GM18511 (cell line): ENCODE data around the gene CTSE.

ENCODE experiments used
- ATAC-seq: cut with Tn5 transposase; IDR thresholded peaks from one replicate; pipeline ENCODE4 v1.9.1; 2021; ENCODE audit warnings: mild to moderate bottlenecking, moderate library complexity; ENCODE audit not compliant: unreplicated experiment

CTSE gene

DNA sequence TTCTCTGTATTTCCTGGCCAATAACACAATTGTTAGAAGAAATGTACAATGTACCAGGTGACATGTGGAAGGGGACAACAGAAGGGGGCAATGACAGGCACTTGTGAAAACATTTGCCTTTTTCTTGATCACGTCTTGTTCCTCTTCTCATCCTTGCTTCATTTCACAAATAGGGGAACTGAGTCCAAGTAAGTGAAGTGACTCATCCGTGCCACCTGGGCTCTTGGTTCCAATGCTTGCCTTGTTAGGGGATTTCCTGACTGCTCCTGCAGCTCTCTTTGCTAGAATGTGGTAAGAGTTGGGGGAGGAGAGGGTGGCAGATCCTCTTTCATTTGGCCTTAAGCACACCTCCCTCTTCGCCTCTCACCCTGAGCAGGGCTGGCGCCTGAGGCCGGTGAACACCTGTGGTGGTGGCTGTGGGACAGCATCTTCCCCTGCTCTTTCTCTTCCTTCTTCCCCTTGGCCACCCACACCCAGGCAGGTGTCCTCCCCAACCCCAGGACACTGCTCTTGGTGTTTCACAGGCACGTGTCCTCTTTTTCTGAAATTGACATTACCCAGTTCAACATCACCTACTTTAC lies 27.1 kb upstream of the CTSE start:
- peak; percentile 89 for ATAC-seq

DNA sequence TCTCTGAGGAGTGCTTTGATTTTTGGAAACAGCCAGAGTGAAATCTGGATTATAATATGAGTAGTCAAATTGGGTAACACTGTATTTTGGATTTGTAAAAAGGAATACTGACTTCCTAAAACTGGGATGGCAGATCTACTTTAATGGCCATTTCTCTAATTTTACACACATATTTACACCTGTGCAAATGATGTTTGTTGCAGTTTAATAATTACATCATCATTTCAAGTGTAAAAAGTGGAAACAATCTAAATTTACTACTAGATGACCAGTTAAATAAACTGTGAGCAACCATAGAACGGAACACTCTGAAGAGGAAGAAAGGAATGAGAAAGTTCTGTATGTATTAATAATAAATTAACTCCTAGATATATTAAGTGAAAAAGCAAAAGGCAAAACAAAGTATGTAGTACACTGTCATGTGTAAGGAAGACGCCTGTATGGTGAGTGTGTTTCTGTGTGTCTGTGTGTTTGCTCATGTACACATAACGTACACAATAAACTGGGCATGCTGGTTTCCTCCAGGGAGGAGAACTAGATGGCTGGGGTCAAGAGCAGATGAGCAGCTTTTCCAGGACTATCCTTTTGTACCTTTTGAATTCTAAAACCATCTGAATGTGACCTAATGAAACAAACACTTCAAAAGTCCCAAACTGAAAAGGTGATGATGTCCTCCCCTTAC lies 26.4 kb upstream of the CTSE start:
- no peak for ATAC-seq

DNA sequence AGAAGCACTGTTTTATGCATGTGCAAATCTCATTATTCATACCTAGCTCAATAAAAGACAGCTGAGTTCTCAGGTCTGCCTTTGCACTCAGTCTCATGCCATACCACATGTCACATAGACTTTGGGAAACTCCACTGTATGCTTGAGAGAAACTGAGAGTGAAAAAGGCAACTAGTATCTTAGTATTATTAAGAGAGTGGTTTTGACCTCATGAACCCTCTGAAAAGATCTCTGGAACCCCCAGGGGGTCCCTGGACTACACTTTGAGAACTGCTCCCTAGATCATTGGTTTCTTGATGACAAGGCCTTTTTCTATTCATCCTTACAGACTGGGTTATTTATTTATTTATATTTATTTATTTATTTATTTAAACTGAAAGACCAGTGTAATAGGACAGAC lies 25.6 kb upstream of the CTSE start:
- peak; percentile 43 for ATAC-seq

DNA sequence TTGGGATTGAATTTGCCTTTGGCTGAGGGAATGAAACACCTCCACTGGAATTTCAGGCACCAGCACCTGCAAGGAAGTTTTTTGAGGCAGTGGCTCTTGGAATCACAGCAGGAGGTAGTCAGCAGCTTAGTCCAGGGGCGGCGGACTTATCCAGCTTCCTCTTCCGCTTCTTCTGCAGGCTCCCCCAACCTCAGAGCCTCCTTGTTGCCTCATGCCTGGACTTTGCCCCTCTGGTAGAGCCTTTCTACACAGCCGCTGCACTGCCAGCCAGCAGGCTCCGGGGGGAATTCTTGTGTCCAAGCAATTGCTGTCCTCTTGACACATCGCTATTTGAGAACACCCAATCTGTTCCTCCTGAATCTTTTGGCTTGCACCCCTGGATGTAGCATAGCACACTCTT lies 24.9 kb upstream of the CTSE start:
- ATAC-seq: no peak

DNA sequence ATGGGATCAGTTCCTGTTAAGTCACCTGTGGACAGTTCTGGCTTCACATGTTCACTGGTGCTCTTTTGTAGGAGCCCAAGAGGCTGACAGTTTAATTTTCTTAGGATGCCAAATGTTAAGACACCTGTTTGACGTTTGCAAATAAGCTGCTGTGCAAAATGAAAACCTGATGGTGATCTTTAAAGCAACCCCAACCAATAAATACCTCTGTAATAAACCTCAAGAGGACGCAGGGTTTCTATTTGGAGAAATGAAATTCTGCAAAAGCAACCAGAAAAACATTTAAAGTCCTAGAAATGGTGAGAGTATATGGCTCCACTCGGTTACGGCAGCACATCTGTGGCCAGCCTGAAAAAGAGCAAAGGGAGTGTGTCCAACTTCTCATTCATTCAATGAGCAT lies 23.6 kb upstream of the CTSE start:
- no peak for ATAC-seq

GRCh38 chr1:206041640-206042039 lies 17.9 kb upstream of the CTSE start:
- ATAC-seq: no peak

DNA sequence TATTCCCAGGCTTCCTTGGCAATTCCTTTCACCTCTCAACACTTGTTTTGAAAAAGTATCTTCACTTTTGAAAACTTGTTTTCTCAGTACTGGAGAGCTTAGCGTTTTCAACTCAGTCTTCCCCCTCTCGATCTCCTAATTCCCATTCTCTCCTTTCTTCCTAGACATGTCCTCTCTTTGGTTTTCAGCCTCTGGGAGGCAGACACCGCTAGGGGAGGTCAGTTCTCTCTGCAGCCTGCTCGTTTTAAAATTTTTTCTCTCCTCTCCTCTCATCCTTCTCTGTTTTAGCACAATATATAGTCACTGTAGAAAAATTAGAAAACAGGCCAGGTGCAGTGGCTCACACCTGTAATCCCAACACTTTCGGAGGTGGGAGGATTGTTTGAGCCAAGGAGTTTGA lies 16.6 kb upstream of the CTSE start:
- ATAC-seq: no peak

DNA sequence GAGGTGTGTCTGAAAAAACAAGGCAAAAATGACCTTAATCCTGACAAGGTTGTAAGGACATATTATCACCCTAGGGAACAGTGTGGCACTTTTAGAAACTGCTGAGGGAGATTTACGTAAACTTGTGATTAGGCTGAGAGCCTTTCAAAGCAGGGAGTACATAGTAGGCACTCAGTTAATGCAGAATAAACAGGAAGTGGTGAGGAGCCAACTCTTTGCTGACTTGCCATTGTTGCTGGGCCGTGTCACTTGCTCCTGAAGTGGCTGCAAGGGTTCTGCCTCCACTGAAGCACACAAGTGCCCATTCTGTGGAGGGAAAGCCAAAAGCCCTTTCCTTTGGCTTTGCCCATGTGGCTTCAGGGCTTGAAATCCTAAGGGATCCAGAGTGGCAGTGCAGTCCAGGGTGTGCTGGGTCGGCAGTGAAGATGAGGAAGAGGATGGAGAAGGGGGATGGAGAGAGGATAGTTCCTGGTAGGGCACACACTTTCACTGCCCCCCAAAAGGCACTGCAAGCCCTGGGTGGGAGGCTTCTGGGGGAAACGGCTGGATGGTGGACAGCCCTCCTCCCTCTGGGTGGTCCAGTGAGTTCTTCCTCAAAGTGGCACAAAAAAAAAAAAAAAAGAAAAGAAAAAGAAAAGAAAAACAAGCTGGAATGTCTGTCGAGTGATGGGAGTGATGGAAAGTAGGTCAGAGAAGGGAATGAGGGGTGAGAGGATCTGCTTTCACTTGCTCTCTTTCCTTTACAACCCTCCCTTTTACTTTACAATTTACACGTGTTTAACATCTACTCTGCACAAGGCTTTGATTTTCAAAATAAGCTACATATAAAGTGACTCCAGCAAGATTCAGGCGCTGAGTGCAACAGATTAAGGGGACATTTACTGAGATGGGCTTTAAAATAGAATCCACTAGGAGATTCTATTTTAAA lies 15.6 kb upstream of the CTSE start:
- ATAC-seq: no peak

DNA sequence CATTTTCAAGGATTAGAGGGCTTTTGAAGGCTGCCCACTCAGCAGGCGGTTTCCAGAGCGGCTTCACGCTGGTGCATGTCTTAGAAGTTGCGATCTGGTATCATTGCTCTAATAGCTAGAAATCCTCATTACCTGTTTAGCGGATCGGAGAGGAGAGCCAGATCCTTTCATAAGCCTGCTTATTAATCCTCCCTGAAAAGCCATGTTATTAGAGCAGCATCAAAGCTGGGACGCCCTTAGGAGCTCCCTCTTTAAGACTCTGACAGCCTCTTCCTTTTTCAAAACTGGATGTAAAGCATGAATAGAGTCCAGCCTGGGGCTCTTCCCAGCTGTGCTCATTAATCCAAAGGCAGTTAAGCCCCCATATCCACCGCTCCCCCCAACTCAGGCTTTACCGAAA lies 13.9 kb upstream of the CTSE start:
- no peak for ATAC-seq

DNA sequence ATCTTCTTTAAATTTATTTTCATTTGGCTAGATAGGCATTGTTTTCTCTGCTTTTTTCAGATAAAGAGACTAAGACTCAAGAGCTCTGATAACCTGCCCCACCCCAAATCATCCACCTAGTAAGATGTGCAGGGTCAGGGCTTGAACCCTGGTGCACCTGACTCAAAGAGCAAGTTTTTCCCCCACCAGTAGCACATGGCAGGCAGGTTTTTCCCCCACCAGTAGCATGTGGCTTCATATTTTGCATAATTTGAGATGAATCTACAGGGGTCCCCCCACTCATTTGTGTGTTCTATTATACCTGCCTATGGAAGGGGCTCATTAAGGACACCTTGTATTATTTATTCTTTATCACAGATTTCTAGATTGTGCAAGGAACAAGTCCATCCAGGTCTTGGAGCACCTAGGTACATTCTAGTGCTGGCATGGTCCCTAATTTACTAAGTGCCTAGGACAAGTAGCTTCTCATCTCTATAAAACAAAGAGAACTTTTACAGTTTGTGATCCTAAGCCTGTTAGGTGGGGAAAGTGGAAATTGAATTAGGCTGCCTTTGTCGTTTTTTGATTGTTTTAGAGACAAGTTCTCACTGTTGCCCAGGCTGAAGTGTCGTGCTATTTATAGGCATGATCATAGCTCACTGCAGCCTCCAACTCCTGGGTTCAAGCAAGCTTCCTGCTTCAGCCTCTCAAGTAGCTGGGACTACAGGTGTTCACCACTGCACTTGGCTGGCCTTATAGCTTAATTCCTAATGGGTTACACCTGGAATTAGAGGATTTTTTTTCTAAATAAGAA lies 13.2 kb upstream of the CTSE start:
- ATAC-seq: no peak

DNA sequence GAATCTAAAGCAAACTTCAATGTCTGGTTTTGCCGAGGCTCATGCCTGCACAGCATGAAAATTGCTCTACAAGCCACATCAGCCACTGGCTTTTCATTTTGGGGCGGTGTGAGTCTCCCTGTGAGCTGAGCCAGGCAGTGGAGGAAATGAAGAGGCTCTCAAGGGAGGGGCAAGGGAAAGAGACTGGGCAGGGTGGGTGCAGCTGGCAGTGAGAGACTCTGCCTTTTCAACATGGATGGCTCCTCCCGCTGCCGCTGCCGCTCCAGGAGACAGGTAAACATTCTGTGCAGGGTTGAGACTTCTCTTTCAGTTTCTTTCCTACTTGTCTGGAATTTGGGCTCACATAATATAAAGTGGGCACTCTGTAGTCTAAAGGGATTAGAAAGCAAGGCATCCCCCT lies 11.3 kb upstream of the CTSE start:
- ATAC-seq: no peak

- no peak for ATAC-seq
These were observed 8.9 kb upstream of the CTSE start for GRCh38 chr1:206032380-206033140.

- ATAC-seq: peak; percentile 81
These were observed 7.0 kb upstream of the CTSE start for GRCh38 chr1:206030714-206031113.

DNA sequence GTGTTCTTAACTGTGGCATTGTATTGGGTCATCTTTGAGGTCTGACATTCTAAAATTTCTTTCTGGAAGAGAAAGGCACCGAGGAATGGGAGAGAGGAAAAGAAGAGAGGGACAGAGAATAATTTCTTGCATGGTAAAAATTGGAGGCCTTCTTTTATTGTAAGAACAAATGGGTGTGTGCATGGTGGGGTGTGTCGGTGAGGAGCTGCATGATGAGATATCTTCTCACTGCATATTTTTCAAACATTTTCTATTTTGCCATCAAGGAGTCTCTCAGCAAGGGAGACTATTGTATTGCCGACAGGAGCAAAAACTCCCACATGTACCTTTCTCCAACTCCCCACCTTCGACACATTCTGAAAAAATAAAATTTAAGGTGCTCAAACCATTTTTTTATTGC lies 6.5 kb upstream of the CTSE start:
- ATAC-seq: no peak

GRCh38 chr1:206029484-206029883 lies 5.8 kb upstream of the CTSE start:
- no peak for ATAC-seq

- no peak for ATAC-seq
These were observed 1.7 kb upstream of the CTSE start for GRCh38 chr1:206025283-206025820.

- no peak for ATAC-seq
These were observed 929 bp downstream of the CTSE start for GRCh38 chr1:206022766-206023165.

DNA sequence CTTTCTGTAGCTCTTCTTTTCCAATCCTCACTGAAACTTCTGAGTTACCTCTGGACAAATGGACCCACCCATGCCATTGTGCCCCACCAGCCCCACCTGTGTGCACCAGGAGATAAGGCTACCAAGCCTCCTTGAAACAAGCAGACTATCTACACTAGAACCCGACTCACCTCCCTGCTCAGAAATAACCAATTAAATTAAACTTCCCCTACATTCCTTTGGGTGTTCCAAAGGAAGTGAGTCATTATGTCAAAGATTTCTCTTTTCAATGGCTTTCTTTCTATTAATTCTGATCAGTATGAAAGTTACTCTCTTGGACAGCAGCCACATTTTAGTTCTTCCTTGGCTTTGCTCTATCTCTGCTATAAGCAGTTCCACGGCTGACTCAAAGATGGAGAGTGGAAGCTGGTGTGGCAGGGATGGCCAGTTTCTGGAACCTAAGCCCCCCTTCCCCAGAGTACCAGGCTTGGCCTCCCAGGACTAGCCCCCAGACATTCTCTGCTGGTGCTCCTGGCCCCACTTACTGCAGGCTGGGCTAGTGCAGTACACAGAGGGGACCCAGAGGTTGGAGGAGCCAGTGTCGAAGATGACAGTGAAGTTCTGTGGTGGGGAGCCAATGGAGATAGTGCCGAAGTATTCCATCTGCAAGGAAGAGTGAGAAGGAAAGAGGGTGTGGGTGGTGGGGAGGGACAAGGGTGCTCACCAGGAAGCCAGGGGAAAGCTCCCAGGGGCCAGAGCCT lies 1.9 kb downstream of the CTSE start:
- no peak for ATAC-seq

GRCh38 chr1:206021008-206021625 lies 2.6 kb downstream of the CTSE start:
- no peak for ATAC-seq
